GM12873 (cell line): Measurements from ENCODE around the gene CYS1.

Experiments
- TF ChIP-seq, protein P1 (sequence below): IDR thresholded peaks from 2 replicates; pipeline ENCODE4 v1.5.1; 2012; ENCODE audit warnings: low read depth, mild to moderate bottlenecking, moderate library complexity, low read length, control low read depth; ENCODE audit not compliant: insufficient read depth; ENCODE audit errors: missing control alignments

The CYS1 gene

GRCh38 chr2:10087360-10087759, 7.1 kb upstream of the CYS1 start:
- TF ChIP-seq, protein P1, sequence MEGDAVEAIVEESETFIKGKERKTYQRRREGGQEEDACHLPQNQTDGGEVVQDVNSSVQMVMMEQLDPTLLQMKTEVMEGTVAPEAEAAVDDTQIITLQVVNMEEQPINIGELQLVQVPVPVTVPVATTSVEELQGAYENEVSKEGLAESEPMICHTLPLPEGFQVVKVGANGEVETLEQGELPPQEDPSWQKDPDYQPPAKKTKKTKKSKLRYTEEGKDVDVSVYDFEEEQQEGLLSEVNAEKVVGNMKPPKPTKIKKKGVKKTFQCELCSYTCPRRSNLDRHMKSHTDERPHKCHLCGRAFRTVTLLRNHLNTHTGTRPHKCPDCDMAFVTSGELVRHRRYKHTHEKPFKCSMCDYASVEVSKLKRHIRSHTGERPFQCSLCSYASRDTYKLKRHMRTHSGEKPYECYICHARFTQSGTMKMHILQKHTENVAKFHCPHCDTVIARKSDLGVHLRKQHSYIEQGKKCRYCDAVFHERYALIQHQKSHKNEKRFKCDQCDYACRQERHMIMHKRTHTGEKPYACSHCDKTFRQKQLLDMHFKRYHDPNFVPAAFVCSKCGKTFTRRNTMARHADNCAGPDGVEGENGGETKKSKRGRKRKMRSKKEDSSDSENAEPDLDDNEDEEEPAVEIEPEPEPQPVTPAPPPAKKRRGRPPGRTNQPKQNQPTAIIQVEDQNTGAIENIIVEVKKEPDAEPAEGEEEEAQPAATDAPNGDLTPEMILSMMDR: no peak

GRCh38 chr2:10086950-10087349, 6.7 kb upstream of the CYS1 start:
- TF ChIP-seq, protein P1: no peak

- TF ChIP-seq, protein P1: no peak
These were observed 5.5 kb upstream of the CYS1 start for GRCh38 chr2:10085668-10086059.

- TF ChIP-seq, protein P1: no peak
These were observed 4.9 kb upstream of the CYS1 start for GRCh38 chr2:10085043-10085667.

GRCh38 chr2:10084223-10084865, 4.1 kb upstream of the CYS1 start:
- TF ChIP-seq, protein P1: no peak

DNA sequence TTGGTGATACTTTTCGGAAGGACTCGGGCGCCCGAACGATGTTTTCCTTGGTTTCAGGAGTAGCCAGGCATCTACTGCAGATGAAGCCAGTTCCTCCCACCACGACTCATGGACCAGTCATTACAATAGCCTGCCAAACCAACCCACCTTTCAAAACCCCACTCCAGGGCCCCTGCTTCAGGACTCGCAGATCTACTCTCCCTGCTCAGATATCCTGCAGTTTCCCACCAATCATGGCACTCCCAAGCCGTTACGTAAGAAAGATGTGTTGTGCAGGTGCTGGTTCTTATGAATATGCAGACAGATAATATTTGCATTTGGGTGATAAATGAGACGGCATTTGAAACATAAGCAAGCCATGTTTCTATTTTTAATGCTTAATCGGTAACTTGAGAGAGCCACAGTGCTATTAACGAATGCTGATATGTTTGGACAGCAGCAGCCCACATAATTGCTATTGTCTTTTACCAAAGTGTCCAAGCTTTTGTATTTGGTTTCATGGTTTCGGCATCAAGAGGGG, 3.5 kb upstream of the CYS1 start:
- TF ChIP-seq, protein P1: no peak

DNA sequence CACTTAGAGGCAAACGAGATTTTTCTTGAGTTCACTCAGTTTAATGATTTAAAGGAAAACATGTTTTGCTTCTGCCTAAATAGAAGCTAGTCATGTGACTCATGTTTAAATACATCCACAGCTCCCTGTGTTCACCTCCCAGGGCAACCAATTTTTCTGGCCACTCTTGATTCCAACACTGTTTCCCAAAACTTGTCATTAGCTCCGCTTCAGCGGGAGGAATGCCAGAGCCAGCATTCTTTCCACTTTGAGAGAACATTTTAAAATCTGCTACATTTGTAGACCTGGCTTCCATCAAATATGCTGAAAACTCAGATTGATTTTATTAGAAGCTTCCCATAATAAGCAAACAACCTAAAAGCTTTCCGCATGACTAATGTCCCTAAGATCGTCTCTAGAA, 2.8 kb upstream of the CYS1 start:
- TF ChIP-seq, protein P1: no peak
